ENCODE measurements around the gene TRMO.

DNA sequence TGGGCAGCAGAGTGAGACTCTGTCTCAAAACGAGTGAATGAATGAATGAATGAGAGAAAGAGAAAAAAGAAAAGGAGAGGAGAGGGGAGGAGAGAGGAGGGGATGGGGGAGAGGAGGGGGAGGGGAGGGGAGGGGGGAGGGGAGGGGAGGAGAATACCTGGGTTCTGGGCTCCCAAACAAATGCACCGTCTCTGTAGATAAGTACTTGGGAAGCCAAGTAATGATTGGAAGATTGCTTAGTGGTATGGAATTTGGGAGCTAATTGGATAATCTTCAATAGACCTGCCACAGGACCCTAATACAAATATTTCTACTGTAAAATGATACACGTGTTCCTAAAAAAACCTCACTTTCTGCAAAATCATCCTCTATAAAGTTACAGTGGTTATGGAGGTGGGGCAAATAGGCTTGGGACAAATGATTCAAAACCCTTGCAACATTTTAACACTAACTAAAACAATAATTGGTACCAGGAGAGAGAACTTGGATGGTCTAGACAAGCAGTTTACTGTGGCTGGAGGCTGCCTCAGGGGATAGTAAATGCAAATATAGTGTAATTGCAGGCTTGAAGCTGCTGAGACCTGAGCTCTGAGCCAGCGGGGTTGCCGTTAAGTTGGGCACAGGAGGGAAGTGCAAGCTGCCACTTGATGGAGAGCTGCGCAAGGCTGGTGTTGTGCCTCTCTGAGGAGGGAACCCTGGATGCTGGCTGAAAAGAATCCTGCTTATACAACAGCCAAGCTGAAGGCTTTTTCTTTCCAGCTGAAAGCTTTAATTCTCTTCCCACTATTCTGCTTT is 12.2 kb upstream of the TRMO start:
- TF ChIP-seq, protein P1, sequence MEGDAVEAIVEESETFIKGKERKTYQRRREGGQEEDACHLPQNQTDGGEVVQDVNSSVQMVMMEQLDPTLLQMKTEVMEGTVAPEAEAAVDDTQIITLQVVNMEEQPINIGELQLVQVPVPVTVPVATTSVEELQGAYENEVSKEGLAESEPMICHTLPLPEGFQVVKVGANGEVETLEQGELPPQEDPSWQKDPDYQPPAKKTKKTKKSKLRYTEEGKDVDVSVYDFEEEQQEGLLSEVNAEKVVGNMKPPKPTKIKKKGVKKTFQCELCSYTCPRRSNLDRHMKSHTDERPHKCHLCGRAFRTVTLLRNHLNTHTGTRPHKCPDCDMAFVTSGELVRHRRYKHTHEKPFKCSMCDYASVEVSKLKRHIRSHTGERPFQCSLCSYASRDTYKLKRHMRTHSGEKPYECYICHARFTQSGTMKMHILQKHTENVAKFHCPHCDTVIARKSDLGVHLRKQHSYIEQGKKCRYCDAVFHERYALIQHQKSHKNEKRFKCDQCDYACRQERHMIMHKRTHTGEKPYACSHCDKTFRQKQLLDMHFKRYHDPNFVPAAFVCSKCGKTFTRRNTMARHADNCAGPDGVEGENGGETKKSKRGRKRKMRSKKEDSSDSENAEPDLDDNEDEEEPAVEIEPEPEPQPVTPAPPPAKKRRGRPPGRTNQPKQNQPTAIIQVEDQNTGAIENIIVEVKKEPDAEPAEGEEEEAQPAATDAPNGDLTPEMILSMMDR (IDR thresholded peaks at IDR 0.05): no peak
- no peak for TF ChIP-seq POLR2AphosphoS5 (IDR thresholded peaks at IDR 0.05)
- no peak for TF ChIP-seq POLR2A (IDR thresholded peaks at IDR 0.05)

Measured in breast epithelium (tissue), 3 donors.